ENCODE results near the gene LHB.
A peak's percentile ranks its signal among the peaks of the same experiment; 100 is the strongest.
"Not testable (repeated sequence)": the region's sequence is repeated elsewhere in the genome, so short reads cannot be mapped to it uniquely, and the experiment has no call there.

LHB gene

GRCh38 chr19:49036815-49037214 lies 19.9 kb upstream of the LHB start, which contains the start of gene CGB1:
TSS of gene CGB1 (minus strand) at chr19:49036895. CDS start at chr19:49036711, 184 bp downstream.
- not testable (repeated sequence) for DNase-seq

DNA sequence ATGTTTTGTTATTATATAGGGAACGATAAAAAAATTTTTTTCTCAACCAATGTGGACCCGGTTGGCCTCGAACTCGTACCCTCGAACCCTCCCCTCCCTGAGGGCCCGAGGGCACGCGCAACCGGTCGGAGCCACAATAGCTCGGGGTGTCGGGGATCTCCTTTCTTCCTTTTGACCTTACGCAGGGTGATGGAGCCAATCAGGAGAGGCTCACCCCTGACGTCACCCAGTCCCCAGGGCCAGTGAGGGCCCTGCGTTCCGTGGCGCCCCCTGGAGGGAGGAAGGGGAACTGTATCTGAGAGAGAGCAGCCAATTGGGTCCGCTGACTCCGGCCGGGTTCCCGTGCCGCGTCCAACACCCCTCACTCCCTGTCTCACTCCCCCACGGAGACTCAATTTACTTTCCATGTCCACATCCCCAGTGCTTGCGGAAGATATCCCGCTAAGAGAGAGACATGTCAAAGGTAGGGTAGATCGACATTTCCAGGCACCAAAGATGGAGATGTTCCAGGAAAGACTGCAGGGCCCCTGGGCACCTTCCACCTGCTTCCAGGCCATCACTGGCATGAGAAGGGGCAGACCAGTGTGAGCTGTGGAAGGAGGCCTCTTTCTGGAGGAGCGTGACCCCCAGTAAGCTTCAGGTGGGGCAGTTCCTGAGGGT lies 14.9 kb upstream of the LHB start, which contains the start of gene CGB2:
Gene CGB2 (plus strand): TSS at position 249 of the 660 bp plus-strand sequence. CDS start 206 bp downstream, at position 455.
- peak in 1 of 4 experiments; percentile 25 for DNase-seq

DNA sequence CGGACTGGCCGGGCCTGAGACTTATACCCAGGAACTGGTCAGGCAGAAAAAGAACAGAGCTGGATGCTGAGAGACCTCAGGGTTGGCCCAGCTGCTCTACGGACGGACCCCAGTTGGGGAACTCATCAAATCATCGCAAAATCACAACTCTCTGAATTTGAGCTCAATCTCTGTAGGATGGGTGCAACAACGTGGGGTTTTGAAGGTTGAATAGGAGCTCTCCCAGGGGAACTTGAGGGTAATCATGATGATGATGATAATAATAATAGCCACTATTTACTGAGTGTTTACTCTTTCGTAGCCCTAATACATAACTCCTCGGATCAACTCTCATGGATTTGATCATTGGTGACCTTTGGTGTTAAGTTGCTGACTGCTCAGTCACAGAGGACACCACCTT lies 13.4 kb upstream of the LHB start:
- not testable (repeated sequence) for DNase-seq

DNA sequence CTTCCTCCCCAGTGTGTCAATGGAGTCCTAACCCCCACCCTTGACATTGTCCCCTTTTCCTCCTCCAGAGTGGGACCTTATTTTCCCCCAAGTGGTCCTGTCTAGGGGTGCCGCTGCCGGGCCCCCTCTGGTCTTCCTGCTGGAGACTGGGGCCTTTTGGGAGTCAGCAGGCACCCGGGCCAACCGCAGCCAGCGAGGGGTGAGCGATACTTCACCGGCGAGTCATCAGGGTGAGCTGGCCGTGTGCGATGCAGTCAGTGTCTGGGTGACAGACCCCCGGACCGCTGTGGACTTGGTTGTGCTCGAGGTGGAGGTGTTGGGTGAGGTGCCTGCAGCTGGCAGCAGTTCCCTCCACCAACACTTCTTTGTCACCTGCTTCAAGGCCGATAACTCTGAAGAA lies 12.9 kb upstream of the LHB start:
- not testable (repeated sequence) for DNase-seq

DNA sequence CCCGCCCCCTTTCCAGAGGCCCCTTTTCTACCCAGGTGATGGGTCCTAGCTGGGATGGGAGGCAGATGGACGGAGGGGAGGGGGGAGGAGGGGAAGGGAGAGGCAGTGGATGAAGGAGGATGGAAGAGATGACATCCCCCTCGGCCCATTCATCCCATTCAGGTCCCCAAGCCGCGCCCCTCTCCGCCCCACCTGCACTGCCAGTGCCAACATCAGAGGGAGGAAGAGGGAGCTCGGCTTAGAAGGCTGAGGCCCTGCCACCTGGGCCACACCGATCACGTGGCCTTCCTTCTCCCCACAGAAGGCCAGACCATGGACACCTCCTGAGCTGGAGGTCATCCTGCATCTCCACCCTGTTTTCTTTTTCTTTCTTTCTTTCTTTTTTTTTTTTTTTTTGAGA lies 11.8 kb upstream of the LHB start:
- not testable (repeated sequence) for DNase-seq

GRCh38 chr19:49025599-49025998 lies 8.7 kb upstream of the LHB start:
- DNase-seq: not testable (repeated sequence)

DNA sequence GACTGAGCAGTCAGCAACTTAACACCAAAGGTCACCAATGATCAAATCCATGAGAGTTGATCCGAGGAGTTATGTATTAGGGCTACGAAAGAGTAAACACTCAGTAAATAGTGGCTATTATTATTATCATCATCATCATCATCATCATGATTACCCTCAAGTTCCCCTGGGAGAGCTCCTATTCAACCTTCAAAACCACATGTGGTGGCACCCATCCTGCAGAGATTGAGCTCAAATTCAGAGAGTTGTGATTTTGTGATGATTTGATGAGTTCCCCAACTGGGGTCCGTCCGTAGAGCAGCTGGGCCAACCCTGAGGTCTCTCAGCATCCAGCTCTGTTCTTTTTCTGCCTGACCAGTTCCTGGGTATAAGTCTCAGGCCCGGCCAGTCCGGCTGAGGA lies 8.2 kb upstream of the LHB start:
- DNase-seq: not testable (repeated sequence)

DNA sequence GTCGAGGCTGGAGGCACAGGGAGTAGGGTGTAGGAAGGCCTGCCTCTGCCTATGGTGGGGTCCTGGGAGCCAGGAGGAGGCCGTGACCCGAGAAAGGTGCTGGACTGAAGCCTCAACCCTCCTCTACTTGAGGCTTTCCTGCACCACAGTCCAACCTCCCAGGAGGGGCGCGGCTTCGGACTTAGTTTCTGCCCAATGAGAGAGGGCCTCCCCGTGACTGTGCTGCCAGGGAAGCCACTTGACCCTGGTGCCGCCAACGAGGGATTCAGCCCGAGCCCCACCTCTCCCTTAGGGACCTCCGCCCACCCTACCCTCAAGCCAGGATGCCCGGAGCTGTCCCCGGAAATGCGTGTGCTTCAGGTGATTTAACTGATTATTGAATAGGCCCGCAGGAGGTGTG lies 7.3 kb upstream of the LHB start, which contains the start of gene CGB3:
Gene CGB3 (minus strand): TSS at position 101 of the 400 bp plus-strand sequence. CDS start 362 bp downstream, outside the sequence.
- not testable (repeated sequence) for DNase-seq

- DNase-seq: no peak
These were observed 5.2 kb upstream of the LHB start for GRCh38 chr19:49022116-49022515.

DNA sequence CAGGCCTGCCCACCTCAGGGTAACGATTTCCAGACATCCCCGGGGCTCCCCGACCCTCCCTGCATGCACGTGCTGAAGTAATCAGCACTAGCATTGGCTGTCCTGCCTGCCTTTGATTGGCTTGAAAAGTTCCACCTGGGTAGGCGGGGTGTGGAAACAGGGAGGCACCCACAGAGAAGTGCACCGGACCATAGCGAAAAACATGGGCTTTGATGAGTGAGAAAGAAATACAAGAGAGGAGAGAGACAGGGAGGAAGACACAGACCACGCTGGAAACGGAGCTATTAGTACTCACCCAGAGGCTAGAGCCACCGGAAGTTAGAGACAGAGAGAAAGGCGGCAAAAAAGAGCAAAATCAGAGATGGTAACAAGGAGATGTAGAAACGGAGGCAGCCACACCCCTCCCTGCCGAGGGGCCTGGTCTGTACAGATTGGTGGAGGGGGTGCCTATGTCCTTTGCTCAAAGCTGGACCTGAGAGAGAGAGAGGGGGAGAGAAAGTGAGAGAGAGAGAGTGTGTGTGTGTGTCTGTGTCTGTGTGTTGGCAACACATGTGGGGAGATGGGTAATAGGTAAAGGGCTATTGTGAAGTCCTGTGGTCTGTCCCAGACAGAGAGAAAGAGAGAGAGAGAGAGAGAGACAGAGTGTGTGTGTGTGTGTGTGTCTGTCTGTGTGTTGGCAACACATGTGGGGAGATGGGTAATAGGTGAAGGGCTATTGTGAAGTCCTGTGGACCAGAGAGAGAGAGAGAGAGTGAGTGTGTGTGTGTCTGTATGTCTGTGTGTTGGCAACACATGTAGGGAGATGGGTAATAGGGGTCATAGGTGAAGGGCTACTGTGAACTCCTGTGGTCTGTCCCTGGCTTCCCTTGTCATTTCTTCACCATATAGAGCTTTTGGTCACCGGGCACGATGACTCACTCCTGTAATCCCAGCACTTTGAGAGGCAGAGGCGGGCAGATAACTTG lies 4.3 kb upstream of the LHB start:
- DNase-seq: no peak

- no peak for DNase-seq
These were observed 3.5 kb upstream of the LHB start for GRCh38 chr19:49020342-49020741.

- peak; percentile 22 to 48 (median 25) for DNase-seq
These were observed 2.5 kb upstream of the LHB start for GRCh38 chr19:49019242-49019932.

DNA sequence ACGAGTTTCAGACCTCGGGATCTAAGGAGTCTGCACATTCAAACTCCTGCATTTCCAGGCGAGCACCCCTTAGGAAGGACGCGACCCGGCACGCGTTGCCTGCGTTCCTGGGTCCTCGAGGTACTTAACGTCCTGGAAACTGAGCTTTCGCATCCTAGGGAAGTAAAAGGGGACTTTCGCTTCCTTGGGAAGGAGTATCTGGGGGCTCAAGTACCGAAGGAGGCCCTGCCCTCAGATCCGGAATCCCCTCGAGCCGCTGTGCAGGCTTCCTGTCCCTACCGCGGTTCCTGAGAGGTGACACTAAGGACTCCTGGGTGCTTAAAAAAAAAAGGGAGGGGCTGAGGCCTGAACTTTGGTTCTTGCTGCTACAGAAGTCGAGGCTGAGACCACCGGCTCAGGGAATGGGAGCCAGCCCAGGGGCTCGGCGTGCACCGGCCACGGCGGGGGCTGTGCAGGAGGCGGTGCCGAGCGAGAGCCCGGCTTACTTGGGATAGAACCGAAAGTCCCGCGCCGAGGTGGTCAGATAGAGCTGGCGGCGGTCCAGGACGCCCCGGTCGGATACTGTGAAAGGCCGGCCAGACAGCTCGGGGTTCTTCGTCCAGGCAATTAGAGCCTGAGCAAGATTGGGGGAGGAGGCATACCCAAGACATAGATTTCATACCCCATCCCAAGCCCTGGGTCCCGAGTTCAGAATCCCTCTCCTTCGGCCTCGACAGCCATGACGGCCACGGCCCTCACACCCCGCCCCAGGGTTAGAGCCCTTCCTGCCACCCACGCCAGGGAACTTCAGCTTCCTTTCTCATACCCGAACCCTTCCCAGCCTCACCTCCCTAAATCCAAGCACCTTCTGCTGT lies 1.7 kb upstream of the LHB start:
- not testable (repeated sequence) for DNase-seq

DNA sequence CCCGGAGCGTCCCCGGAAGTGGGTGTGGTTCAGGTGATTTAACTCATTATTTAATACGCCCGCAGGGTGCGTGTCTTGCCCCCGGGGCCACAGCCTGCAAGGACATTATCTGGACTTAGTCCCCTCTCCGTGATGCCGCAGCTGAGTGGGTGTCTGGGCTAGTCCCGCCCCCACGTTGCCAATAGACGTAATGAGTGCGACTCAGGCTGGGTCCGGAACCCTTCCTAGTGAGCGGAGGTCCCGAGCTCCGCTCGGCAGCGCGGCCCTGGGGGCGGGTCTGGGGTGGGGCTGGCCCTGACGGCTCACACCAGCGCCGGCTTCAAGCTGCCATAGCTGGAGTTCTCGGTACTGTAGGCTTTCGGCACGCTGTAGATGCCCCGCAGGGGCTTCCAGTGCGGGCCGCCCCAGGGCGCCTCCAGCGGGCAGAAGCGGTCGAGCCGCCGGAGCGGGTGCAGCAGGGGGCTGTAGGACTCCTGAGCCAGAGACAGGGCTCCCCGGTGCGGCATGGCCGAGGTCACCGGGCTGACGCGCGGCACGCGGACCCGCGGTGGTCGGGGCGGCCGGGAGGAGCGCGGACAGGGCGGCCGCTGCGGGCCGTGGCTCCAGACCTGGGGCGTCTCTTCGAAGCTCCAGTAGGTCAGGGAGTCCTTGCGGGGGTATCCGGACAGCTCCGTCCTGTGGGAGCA lies 918 bp upstream of the LHB start:
- DNase-seq: peak; percentile 40 to 56 (median 48)

GRCh38 chr19:49016067-49016839 lies 638 bp downstream of the LHB start:
- DNase-seq: no peak

DNA sequence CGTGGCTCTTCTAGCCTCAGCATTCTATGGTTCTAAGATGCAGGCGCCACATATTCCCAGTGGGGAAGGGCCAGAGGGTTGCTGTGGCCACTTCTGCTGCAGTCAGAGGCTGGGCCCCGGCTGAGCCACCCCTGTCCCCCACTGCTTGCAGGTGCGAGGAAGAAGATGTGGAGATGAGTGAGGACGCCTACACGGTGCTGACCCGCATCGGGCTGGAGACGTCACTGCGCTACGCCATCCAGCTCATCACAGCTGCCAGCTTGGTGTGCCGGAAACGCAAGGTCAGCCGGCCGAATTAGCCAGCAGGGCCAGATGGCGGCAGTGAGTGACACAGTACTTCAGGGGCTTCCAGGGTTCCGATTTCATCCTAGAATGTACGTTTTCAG lies 2.0 kb downstream of the LHB start:
- no peak for DNase-seq

- DNase-seq: no peak
These were observed 2.6 kb downstream of the LHB start for GRCh38 chr19:49014123-49014869.

- DNase-seq: no peak
These were observed 5.7 kb downstream of the LHB start for GRCh38 chr19:49011194-49011593.

GRCh38 chr19:49010453-49010852 lies 6.4 kb downstream of the LHB start:
- no peak for DNase-seq

- DNase-seq: no peak
These were observed 7.1 kb downstream of the LHB start for GRCh38 chr19:49009828-49010227.
